HL-60 (cell line): Measurements from ENCODE around the gene RFK.

Source experiments
- GABPA ChIP-seq: IDR thresholded peaks from 2 replicates; pipeline ENCODE4 v1.6.1; 2012; ENCODE audit warnings: low read depth
- POLR2AphosphoS5 ChIP-seq: IDR thresholded peaks from 2 replicates; pipeline ENCODE4 v1.6.1; 2012; ENCODE audit warnings: low read depth
- SPI1 ChIP-seq: IDR thresholded peaks from 2 replicates; pipeline ENCODE4 v1.6.1; 2012; ENCODE audit warnings: low read depth, mild to moderate bottlenecking, borderline replicate concordance
- TF ChIP-seq, protein P1 (sequence below): IDR thresholded peaks from one replicate; pipeline ENCODE4 v1.5.1; 2011; ENCODE audit warnings: low read length, control low read depth, inconsistent platforms; ENCODE audit not compliant: insufficient read depth
- TF ChIP-seq, protein P2 (sequence below): IDR thresholded peaks from 2 replicates; pipeline ENCODE4 v1.6.1; 2012; ENCODE audit warnings: low read depth; ENCODE audit not compliant: insufficient replicate concordance

DNA sequence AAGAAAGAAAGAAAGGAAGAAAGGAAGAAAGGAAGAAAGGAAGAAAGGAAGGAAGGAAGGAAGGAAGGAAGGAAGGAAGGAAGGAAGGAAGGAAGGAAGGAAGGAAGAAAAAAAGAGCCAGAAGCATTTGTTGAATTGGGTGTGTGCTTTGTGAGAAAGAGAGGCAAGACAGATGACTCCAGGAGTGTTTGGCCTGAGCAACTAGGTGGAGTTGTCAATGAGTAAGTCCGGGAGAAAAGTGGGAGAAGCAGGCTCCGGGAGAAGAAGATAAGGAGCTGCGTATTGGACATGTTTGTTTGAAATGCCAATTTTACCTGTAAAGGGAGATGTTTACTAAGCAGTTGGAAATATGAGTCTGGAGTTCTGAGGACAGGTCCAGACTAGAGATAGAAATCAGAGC, 49.7 kb upstream of the RFK start:
- TF ChIP-seq, protein P1, sequence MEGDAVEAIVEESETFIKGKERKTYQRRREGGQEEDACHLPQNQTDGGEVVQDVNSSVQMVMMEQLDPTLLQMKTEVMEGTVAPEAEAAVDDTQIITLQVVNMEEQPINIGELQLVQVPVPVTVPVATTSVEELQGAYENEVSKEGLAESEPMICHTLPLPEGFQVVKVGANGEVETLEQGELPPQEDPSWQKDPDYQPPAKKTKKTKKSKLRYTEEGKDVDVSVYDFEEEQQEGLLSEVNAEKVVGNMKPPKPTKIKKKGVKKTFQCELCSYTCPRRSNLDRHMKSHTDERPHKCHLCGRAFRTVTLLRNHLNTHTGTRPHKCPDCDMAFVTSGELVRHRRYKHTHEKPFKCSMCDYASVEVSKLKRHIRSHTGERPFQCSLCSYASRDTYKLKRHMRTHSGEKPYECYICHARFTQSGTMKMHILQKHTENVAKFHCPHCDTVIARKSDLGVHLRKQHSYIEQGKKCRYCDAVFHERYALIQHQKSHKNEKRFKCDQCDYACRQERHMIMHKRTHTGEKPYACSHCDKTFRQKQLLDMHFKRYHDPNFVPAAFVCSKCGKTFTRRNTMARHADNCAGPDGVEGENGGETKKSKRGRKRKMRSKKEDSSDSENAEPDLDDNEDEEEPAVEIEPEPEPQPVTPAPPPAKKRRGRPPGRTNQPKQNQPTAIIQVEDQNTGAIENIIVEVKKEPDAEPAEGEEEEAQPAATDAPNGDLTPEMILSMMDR: no peak
- TF ChIP-seq, protein P2, sequence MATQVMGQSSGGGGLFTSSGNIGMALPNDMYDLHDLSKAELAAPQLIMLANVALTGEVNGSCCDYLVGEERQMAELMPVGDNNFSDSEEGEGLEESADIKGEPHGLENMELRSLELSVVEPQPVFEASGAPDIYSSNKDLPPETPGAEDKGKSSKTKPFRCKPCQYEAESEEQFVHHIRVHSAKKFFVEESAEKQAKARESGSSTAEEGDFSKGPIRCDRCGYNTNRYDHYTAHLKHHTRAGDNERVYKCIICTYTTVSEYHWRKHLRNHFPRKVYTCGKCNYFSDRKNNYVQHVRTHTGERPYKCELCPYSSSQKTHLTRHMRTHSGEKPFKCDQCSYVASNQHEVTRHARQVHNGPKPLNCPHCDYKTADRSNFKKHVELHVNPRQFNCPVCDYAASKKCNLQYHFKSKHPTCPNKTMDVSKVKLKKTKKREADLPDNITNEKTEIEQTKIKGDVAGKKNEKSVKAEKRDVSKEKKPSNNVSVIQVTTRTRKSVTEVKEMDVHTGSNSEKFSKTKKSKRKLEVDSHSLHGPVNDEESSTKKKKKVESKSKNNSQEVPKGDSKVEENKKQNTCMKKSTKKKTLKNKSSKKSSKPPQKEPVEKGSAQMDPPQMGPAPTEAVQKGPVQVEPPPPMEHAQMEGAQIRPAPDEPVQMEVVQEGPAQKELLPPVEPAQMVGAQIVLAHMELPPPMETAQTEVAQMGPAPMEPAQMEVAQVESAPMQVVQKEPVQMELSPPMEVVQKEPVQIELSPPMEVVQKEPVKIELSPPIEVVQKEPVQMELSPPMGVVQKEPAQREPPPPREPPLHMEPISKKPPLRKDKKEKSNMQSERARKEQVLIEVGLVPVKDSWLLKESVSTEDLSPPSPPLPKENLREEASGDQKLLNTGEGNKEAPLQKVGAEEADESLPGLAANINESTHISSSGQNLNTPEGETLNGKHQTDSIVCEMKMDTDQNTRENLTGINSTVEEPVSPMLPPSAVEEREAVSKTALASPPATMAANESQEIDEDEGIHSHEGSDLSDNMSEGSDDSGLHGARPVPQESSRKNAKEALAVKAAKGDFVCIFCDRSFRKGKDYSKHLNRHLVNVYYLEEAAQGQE: no peak
- no peak for TF ChIP-seq POLR2AphosphoS5
- TF ChIP-seq GABPA: no peak
- TF ChIP-seq SPI1: no peak
